NCI-H1105 treated with DMSO at 0.1 percent for 48 hours (cell line): ENCODE results near the gene RXRG.
A peak's percentile ranks its signal among the peaks of the same experiment; 100 is the strongest.

Experiments
- DNase-seq: peaks from one replicate; lab custom pipeline; 2025; lab: John Stamatoyannopoulos, UW

The RXRG gene

GRCh38 chr1:165369255-165369848 lies 75.6 kb downstream of the RXRG start:
- DNase-seq = no peak

GRCh38 chr1:165367375-165367993 lies 77.4 kb downstream of the RXRG start:
- DNase-seq = peak; percentile 72

GRCh38 chr1:165365341-165365740 lies 79.6 kb downstream of the RXRG start:
- no peak for DNase-seq

GRCh38 chr1:165364568-165365133 lies 80.3 kb downstream of the RXRG start:
- DNase-seq = peak; percentile 81

GRCh38 chr1:165356876-165357275 lies 88.0 kb downstream of the RXRG start:
- DNase-seq = no peak

- no peak for DNase-seq
These were observed 88.7 kb downstream of the RXRG start, which contains the start of gene LMX1A for GRCh38 chr1:165355977-165356811. Gene LMX1A (minus strand): TSS chr1:165356715. CDS start chr1:165355559, 1,156 bp downstream.

GRCh38 chr1:165355139-165355976 lies 89.6 kb downstream of the RXRG start:
- DNase-seq = no peak

GRCh38 chr1:165354739-165355138 lies 90.2 kb downstream of the RXRG start:
- no peak for DNase-seq

- no peak for DNase-seq
These were observed 90.9 kb downstream of the RXRG start for GRCh38 chr1:165353731-165354671.

GRCh38 chr1:165352442-165353293 lies 92.3 kb downstream of the RXRG start:
- no peak for DNase-seq

GRCh38 chr1:165351863-165352441 lies 93.0 kb downstream of the RXRG start:
- no peak for DNase-seq
